BE2C (cell line): ENCODE results near the gene GPX5.

ENCODE experiments used
- DNase-seq: peaks from one replicate; pipeline ENCODE4 v3.0.0-alpha.2; 2020
- H3K27me3 ChIP-seq: fragments of 250-450 bp; sonication (Bioruptor Pico); 2 replicates; pipeline ENCODE4 v1.5.1; 2020; ENCODE audit warnings: mild to moderate bottlenecking
- H3K36me3 ChIP-seq: fragments of 250-450 bp; sonication (Bioruptor Pico); 2 replicates; pipeline ENCODE4 v1.5.1; 2020; ENCODE audit warnings: mild to moderate bottlenecking
- H3K4me1 ChIP-seq: fragments of 250-450 bp; sonication (Bioruptor Pico); 2 replicates; pipeline ENCODE4 v1.5.1; 2020
- H3K4me3 ChIP-seq: 2 replicates; pipeline ENCODE4 v1.5.1; 2011; ENCODE audit warnings: low read depth, low read length
- H3K9me3 ChIP-seq: fragments of 250-450 bp; sonication (Bioruptor Pico); 2 replicates; pipeline ENCODE4 v1.5.1; 2020
- CTCF ChIP-seq: IDR thresholded peaks from 2 replicates; pipeline ENCODE4 v1.5.1; 2012; ENCODE audit warnings: mild to moderate bottlenecking, low read depth, low read length

Gene GPX5

GRCh38 chr6:28563430-28564095 is 37.9 kb downstream of the GPX5 start:
- H3K36me3 ChIP-seq = no peaks in the 10 kb centered on the region
- DNase-seq = no peak
- no peak overlapping the region for H3K4me3 ChIP-seq
- peaks cover 27% of the 10 kb centered on the region for H3K27me3 ChIP-seq
- H3K9me3 ChIP-seq = peaks cover 3% of the 10 kb centered on the region; the same call in 1 of the 2 replicates
- no peaks in the 10 kb centered on the region for H3K4me1 ChIP-seq
- no peak for TF ChIP-seq CTCF

GRCh38 chr6:28565823-28566526 is 40.3 kb downstream of the GPX5 start:
- H3K27me3 ChIP-seq = peaks cover 8% of the 10 kb centered on the region
- H3K9me3 ChIP-seq = peaks cover 3% of the 10 kb centered on the region; the same call in 1 of the 2 replicates
- no peak for TF ChIP-seq CTCF
- DNase-seq = no peak
- H3K4me1 ChIP-seq = no peaks in the 10 kb centered on the region
- no peak overlapping the region for H3K4me3 ChIP-seq
- no peaks in the 10 kb centered on the region for H3K36me3 ChIP-seq

GRCh38 chr6:28566527-28567252 is 41.0 kb downstream of the GPX5 start:
- Histone ChIP-seq H3K9me3 (peaks cover 3% of the 10 kb centered on the region; the same call in 1 of the 2 replicates), H3K27me3 (peaks cover 6% of the 10 kb centered on the region), H3K36me3 (no peaks in the 10 kb centered on the region), H3K4me3 (no peak overlapping the region), H3K4me1 (no peaks in the 10 kb centered on the region)
- DNase-seq = no peak
- no peak for TF ChIP-seq CTCF

- TF ChIP-seq CTCF = no peak
- no peaks in the 10 kb centered on the region for H3K36me3 ChIP-seq
- DNase-seq = no peak
Measured at GRCh38 chr6:28567506-28567905, 41.8 kb downstream of the GPX5 start.

GRCh38 chr6:28568515-28569108 is 42.9 kb downstream of the GPX5 start:
- Histone ChIP-seq H3K27me3 (peaks cover 3% of the 10 kb centered on the region), H3K9me3 (peaks cover 3% of the 10 kb centered on the region; the same call in 1 of the 2 replicates), H3K4me3 (no peak overlapping the region), H3K4me1 (no peaks in the 10 kb centered on the region), H3K36me3 (no peaks in the 10 kb centered on the region)
- no peak for TF ChIP-seq CTCF
- no peak for DNase-seq

More at GRCh38 chr6:28567506-28567905, 41.8 kb downstream of the GPX5 start:
- H3K4me3 ChIP-seq = no peak overlapping the region
- peaks cover 3% of the 10 kb centered on the region; the same call in 1 of the 2 replicates for H3K9me3 ChIP-seq
- peaks cover 5% of the 10 kb centered on the region for H3K27me3 ChIP-seq
- H3K4me1 ChIP-seq = no peaks in the 10 kb centered on the region
